ENCODE data around the gene DCLK2.

DNA sequence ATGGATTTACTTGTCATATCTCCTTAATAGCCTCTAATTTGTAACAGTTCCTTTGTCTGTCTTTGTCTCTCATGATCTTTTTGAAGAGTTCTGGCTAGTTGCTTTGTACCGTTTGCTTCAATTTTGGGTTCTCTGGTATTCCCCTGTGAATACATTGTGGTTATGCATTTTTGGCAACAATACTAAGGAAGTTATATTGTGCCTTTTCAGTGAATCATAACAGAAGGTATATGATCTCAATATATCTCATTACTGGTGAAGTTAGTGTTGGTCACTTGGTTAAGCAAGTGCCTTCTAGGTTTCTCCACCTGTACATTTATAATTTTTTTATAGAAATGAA, 48.6 kb downstream of the DCLK2 start:
- TF ChIP-seq, protein P1, sequence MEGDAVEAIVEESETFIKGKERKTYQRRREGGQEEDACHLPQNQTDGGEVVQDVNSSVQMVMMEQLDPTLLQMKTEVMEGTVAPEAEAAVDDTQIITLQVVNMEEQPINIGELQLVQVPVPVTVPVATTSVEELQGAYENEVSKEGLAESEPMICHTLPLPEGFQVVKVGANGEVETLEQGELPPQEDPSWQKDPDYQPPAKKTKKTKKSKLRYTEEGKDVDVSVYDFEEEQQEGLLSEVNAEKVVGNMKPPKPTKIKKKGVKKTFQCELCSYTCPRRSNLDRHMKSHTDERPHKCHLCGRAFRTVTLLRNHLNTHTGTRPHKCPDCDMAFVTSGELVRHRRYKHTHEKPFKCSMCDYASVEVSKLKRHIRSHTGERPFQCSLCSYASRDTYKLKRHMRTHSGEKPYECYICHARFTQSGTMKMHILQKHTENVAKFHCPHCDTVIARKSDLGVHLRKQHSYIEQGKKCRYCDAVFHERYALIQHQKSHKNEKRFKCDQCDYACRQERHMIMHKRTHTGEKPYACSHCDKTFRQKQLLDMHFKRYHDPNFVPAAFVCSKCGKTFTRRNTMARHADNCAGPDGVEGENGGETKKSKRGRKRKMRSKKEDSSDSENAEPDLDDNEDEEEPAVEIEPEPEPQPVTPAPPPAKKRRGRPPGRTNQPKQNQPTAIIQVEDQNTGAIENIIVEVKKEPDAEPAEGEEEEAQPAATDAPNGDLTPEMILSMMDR (IDR thresholded peaks at IDR 0.05): no peak
- TF ChIP-seq EZH2 (IDR thresholded peaks at IDR 0.05; ENCODE audit: borderline replicate concordance, insufficient read depth, low read depth, low read length, poor library complexity, severe bottlenecking): no peak
